IPS DF 19.7 (cell line): ENCODE data around the gene ATXN7L1.

Experiments
- DNase-seq: peaks from one replicate; pipeline ENCODE4 v3.0.0-alpha.2; 2013; ENCODE audit warnings: low read depth, low spot score

The ATXN7L1 gene

GRCh38 chr7:105827151-105827875 is 49.1 kb downstream of the ATXN7L1 start:
- no peak for DNase-seq

GRCh38 chr7:105826143-105826542 is 50.3 kb downstream of the ATXN7L1 start:
- no peak for DNase-seq

DNA sequence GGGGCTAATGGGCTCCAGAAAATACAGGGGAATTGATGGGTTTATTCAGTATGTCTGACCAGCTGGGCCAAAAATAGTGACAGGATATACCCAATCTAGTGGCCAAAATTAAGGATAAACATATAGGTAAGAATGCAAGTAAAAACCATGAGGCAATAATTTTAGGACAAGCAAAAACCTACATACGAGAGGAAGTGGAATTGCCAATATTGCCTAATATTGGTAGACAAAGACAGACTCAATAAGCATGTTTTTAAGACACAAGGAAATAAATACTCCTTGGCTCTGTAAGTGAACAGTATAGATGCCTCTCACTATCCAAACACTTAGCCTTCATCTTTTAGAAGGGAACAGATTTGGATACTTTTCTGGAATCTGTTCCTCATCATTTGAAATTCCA is 51.0 kb downstream of the ATXN7L1 start:
- no peak for DNase-seq

DNA sequence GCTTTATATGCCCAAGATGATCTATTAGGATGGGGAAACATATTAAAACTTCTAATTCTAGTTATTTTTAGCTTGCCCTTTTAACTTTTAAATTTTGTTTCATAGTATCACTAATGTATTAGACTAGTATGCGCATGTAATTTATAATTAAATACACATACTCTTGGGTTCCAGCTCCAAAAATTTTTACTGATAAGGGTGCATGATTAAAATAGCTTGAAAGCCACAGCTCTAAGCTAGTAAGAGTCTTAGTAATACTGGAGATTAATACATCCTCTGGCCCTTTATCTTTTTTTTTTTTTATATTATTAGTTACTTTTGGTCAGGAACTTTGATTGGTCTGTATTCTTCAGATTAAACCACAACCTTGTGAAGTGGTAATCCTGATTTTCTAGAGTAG is 53.6 kb downstream of the ATXN7L1 start:
- DNase-seq, result no peak

DNA sequence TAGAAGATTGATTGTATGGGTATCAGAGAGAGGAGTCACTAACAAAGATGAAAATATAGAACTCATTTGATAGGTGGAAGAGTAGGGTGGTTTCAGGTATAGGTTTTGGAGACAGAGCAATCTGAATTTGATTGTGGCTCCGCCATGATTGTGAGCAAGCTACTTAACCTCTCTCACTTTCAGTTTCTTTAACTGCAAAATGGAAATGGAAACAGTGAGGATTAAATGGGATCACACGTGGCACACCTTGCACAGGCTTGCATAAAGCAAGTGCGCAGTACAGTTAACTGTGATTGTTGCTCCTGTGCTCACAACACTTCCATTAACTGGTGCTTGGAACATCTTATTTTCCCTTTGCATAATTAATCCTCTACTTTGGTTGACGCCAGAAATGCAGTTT is 54.9 kb downstream of the ATXN7L1 start:
- DNase-seq, result no peak

- no peak for DNase-seq
These were observed 55.9 kb downstream of the ATXN7L1 start for GRCh38 chr7:105820363-105821066.

DNA sequence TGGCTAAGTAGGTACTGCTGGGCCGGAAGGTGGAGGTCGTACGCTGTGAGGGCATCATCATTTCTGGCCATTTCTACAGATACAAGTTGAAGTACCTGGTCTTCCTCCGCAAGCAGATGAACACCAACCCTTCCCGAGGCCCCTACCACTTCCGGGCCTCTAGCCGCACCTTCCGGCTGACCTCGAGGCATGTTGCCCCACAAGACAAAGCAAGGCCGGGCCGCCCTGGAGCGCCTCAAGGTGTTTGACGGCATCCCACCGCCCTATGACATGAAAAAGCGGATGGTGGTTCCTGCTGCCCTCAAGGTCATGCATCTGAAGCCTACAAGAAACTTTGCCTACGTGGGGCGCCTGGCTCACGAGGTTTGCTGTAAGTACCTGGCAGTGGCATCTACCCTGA is 56.8 kb downstream of the ATXN7L1 start:
- no peak for DNase-seq

- DNase-seq, result no peak
These were observed 59.3 kb downstream of the ATXN7L1 start for GRCh38 chr7:105816954-105817615.

DNA sequence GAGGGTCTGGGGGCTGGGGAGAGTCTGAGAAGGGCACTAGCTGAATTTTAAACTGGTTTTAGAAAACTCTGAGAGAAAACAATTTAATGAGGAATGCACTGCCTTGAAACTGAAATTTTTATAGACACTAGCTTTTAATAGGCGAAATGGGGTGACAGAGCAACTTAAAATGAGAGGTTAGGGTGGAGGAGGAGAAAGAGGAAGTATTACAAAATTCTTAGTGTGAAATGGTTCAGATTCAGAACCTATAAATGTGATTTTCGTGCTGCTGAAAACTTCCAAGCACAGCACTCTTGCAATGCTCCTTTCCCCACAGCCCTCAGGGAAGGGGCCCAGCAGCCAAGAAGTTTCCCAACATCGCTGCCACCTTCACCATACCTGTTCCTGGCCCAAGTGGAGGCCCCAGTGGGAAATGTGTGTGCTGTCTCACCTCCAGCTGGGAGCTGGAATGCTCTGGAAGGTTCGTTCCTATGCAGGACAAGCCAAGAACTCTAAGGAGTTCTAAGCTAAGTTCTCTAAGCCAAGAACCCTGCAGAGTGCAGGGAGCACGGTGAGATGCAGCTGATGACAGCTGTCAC is 60.0 kb downstream of the ATXN7L1 start:
- no peak for DNase-seq

DNA sequence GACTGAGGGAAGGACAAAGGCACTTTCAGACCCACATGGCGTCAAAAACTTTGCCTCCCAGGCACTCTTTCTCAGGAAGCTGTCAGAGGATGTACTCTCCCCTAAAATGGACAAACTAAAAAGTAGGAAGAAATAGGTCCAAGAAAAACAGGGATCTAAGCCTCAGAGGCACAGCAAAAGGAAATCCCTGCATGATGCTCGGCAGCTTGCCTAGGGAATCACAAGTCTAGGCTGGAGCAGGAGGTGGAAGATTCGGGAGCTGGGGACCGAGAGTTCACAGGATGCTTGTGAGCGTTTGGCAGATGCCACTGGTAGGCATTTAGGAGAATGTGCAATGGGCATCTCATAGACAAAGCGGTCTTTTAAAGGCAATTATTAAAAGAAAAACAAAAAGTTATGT is 60.8 kb downstream of the ATXN7L1 start:
- DNase-seq, result no peak

DNA sequence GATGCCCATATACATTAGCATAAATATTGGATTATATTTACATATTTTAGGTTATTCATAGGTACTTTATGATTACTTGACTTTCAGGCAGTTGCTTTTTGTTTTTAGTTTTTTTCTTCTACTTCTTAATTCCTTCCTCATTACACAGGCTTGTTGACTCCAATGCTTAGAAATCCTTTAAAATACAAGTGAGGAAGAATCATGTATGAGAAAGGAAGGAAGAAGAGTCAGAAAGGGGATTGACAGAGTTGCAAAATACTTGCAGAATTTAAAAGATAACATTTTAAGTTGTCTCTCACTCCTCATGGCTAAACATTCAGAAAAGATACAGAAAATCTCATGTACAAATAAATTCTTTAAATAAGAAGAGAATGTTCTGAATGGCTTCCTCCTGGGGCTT is 61.9 kb downstream of the ATXN7L1 start:
- no peak for DNase-seq

- no peak for DNase-seq
These were observed 65.1 kb downstream of the ATXN7L1 start for GRCh38 chr7:105811189-105811847.

DNA sequence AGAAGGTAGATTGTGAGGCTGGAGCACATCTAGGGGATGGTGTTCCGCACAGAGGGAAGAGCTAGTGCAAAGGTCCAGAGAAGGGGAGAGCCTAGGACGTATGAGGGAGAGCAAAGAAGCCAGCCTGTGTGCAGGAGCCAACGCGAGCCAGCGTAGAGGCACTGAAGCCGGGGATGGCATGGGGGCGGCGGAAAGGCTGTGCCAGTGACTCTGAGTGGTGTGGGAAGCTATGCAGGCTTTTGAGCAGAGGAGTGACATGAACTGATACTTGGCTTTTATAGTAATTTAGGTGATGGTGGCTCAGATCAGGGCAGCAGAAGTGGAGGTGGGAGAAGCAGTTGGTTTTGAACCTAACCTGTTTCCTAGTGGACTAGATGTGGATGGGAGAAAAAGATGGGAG is 65.8 kb downstream of the ATXN7L1 start:
- no peak for DNase-seq

GRCh38 chr7:105808703-105809590 is 67.5 kb downstream of the ATXN7L1 start:
- no peak for DNase-seq

- no peak for DNase-seq
These were observed 68.2 kb downstream of the ATXN7L1 start for GRCh38 chr7:105808209-105808608.

GRCh38 chr7:105807448-105807762 is 69.0 kb downstream of the ATXN7L1 start:
- DNase-seq, result no peak

DNA sequence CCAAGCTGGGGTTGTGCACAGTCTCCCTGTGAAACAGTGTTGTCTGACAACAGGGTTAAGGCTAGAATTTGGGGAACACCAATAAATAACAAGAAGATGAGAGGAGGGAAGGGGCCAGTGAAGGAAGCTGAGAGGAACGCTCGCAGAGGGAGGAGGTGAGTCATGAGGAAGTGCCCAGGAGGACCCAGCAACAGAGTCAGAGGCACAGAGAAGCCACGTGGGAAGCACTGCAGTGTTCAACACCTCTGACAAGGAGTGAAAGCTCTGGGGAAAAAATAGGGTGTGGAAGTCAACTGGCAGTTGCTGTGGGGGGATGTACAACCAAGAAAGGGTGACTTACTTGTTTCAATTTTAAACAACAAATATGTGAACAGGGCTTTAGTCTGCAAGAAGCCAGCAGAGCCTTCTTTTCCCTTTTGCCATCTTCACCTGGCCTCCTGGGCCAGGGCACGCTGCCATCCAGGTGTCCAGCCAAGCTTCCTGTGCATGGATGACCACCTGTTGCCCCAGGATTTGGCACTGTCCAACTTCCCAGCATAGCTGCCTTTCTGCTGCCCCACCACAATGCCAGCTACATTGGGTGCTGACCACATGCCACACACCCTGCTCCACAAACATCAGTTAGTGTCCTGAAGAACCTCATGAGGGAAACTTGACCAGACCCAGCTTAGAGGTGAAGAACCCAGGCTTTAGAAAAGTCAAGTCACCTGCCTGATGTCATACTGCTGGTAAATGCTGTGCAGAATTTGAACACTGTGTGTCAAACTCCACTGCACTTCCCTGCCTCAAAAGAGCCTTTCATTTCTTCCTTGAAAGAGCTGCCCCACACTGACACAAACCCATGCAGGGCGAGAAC is 69.6 kb downstream of the ATXN7L1 start:
- DNase-seq, result no peak

DNA sequence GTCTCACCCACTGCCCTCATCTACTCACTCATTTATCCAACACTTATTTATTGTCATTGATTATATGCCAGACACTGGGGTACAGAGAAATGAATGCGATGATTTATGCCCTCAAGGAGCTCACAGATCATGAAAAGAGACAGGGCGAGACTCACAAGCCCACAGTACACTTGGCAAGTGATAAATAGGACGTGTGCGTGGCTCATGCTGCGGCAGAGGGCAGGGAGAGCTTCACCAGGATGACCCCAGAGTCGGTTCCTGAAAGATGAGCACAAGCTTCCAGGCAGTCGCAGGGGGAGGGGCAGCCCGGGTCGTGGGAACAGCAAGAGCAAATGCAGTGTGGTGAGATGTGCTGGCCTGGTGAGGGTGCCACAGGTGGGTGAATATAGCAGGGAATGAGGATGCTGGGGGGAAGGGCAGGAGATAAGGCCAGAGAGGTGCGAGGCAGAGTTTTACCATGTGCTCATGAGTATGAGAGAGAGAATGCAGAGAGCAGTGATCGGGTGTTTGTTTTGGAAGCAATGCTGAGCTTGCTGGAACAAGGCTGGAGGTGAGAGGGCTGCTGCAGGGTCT is 70.9 kb downstream of the ATXN7L1 start:
- no peak for DNase-seq

DNA sequence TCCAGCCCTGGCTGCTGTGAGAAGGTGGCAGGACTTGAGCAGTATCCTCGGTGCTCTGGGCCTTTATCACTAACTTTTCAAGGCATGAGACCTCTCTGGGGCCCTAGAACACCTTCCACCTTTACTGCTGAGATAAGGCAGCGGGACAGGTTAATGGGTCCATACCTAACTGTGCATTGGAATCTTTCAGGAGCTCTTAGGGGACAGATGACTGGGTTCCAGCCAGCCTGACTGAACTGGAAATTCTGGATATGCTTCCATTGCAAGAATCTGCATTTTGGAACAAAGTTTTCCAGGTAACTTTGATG is 73.0 kb downstream of the ATXN7L1 start:
- DNase-seq, result no peak
